Small intestine (tissue), 7 donors: ENCODE results near the gene CEP20. TPM values are rescaled to one million over a fixed set of nuclear protein-coding genes. Genes with fewer than 3 reads are reported as not detected.
A peak's percentile ranks its signal among the peaks of the same experiment; 100 is the strongest.

Experiments used
- DNase-seq, 2 donors: peaks; one replicate each; pipeline versions ENCODE4 v3.0.0 to v3.0.0-alpha.2; 2013
- FAIRE-seq: peaks from 2 replicates; lab custom pipeline; 2012; peaks lifted over from hg19 to GRCh38; lab: Jason Lieb, UNC
- H3K27ac ChIP-seq, 3 donors: one replicate each; pipeline ENCODE4 v1.5.1; 2013; ENCODE audit warnings: low read length in 2 of 3, mild to moderate bottlenecking in 2 of 3, control low read depth in 1 of 3, inconsistent platforms in 1 of 3, low read depth in 1 of 3, moderate library complexity in 1 of 3
- H3K27me3 ChIP-seq, 3 donors: one replicate each; pipeline ENCODE4 v1.6.1; 2013; ENCODE audit warnings: low read length in 3 of 3, inconsistent platforms in 1 of 3; ENCODE audit not compliant: control insufficient read depth in 3 of 3, insufficient read depth in 3 of 3
- H3K36me3 ChIP-seq, 3 donors: one replicate each; pipeline ENCODE4 v1.6.1; 2013; ENCODE audit warnings: low read length in 3 of 3, inconsistent platforms in 1 of 3, low read depth in 1 of 3, mild to moderate bottlenecking in 1 of 3, moderate library complexity in 1 of 3; ENCODE audit not compliant: control insufficient read depth in 3 of 3, insufficient read depth in 2 of 3
- H3K4me1 ChIP-seq, 3 donors: one replicate each; pipeline ENCODE4 v1.6.1; 2013; ENCODE audit warnings: low read length in 2 of 3, inconsistent platforms in 1 of 3, low read depth in 1 of 3, mild to moderate bottlenecking in 1 of 3, moderate library complexity in 1 of 3; ENCODE audit not compliant: control insufficient read depth in 3 of 3, insufficient read depth in 2 of 3
- H3K4me3 ChIP-seq, 3 donors: one replicate each; pipeline ENCODE4 v1.5.1; 2013; ENCODE audit warnings: low read length in 3 of 3, control low read depth in 1 of 3, inconsistent platforms in 1 of 3, low read depth in 1 of 3, mild to moderate bottlenecking in 1 of 3, moderate library complexity in 1 of 3
- H3K9me3 ChIP-seq, 2 donors: one replicate each; pipeline ENCODE4 v1.6.1; 2013; ENCODE audit warnings: low read depth in 1 of 2, low read length in 1 of 2; ENCODE audit not compliant: control insufficient read depth in 2 of 2, insufficient read depth in 1 of 2
- WGBS, 3 donors: extraction: QIAGEN DNeasy Blood & Tissue Kit; methylation state at CpG; one replicate each; pipeline ENCODE4 v1.1.7; 2013; 5-methylcytosine and 5-hydroxymethylcytosine counted together
- polyA plus RNA-seq, 4 donors: library from polyadenylated mRNA; stranded (reverse) in 3 of 4; unstranded in 1 of 4; fragments of 200-250 nt in 3 of 4; fragments of 120-200 nt in 1 of 4; gene quantifications; one replicate each; pipeline versions ENCODE4 v1.2.1 to v1.2.3, GENCODE V29; 2013
- donor health status: healthy with polysubstance abuse.
- donor health status: control.
- donor health status: control.
- donor health status: Bipolar disorder and iron deficiency.
- donor health status: healthy.

CEP20 gene
- polyA plus RNA-seq, 4 donors, result 10.7 to 28.5 (median 21.3) TPM

DNA sequence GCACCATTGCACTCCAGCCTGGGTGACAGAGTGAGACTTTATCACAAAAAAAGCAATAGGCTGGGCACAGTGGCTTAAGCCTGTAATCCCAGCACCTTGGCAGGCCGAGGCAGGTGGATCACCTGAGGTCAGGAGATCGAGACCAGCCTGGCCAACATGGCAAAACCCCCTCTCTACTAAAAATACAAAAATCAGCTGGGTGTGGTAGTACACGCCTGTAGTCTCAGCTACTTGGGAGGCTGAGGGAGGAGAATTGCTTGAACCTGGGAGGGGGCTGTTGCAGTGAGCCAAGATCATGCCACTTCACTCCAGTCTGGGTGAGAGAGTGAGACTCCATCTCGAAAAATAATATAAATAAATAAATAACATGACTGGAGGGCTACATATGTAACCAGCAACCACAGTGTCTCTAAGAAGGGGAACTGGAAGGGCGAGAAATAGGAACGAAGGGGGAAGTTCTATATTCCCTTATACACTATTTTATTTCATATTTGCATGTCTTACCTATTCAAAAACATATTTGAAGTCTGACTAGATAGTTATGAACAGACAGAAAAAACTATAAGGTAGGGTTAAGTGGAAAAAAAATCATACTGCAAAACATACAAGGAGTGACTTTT, 57.5 kb downstream of the CEP20 start:
- FAIRE-seq, result no peak
- Histone ChIP-seq H3K9me3 (no peaks in the 10 kb centered on the region), H3K4me3 (no peak overlapping the region), H3K27me3 (no peaks in the 10 kb centered on the region), H3K27ac (no peak overlapping the region), H3K4me1 (no peaks in the 10 kb centered on the region), H3K36me3 (no peaks in the 10 kb centered on the region)
- WGBS, 3 donors, result 65 to 73% (median 67%) methylated on average over 6 of the region's 6 CpGs
- DNase-seq, result no peak

DNA sequence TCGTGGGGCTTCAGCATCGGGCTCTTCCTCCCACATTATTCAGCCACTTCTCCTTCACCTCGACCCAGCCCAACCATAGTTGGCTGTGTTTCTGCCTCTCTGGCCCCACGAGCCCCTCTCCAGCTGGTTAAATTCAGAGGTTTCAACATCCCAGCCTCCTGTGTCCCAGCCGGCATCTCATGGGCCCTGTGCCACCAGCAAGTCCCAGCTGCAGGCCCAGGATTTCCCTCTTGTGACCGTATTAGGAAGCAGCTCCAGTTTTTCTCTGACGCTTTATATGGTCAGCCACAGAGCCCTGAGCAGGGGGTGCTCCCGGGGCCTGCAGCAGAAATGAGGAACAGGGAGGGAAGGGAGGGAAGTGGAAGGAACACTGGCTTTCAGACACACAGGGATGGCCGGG, 58.9 kb downstream of the CEP20 start:
- DNase-seq, result peak; percentile 9 to 26
- Histone ChIP-seq H3K27me3 (no peaks in the 10 kb centered on the region), H3K27ac (peak overlapping the region in 1 of 3 donors; percentile 19), H3K4me1 (no peaks in the 10 kb centered on the region), H3K36me3 (no peaks in the 10 kb centered on the region), H3K4me3 (no peak overlapping the region), H3K9me3 (no peaks in the 10 kb centered on the region)
- WGBS, 3 donors, result 39 to 54% (median 54%) methylated on average over 9 of the region's 9 CpGs
- FAIRE-seq, result no peak

DNA sequence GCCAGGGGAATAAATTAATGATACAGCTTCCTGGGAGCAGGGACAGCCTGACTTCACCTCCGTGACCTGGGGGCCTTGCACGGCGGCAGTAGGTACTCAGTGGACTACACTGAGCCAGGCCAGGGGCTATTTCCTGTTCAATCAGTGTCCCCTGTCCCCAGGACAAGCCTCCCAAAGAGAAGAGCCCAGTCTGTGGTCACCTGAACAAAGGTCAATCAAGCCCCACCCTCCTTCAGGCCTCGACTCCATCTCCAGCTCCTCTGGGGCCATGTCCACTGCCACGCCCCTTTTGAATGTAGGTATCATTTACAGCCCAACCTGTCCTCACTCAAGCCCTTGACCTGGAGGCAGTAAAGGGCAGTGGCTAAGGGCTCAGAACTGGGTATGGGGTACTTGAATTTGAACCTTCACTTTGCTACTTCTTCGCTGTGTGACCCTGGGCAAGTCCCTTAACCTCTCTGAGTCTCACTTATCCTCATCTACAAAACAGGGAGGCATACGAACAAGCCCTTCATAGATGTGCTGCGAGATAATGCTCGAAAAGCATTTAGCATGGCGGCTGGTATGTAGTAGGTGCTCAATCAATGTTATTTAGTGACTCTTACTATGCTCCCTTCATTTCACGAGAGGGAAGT, 60.6 kb downstream of the CEP20 start:
- peaks cover 0 to 2% (median 0%) of the 10 kb centered on the region in 3 donors for H3K36me3 ChIP-seq
- no peaks in the 10 kb centered on the region for H3K9me3 ChIP-seq
- FAIRE-seq (no peak), DNase-seq (no peak)
- H3K4me3 ChIP-seq, result no peak overlapping the region
- H3K27me3 ChIP-seq, result no peaks in the 10 kb centered on the region
- WGBS, 3 donors, result 85 to 88% (median 86%) methylated on average over 11 of the region's 11 CpGs
- H3K4me1 ChIP-seq, result no peaks in the 10 kb centered on the region
- H3K27ac ChIP-seq, result peak overlapping the region in 1 of 3 donors; percentile 58

DNA sequence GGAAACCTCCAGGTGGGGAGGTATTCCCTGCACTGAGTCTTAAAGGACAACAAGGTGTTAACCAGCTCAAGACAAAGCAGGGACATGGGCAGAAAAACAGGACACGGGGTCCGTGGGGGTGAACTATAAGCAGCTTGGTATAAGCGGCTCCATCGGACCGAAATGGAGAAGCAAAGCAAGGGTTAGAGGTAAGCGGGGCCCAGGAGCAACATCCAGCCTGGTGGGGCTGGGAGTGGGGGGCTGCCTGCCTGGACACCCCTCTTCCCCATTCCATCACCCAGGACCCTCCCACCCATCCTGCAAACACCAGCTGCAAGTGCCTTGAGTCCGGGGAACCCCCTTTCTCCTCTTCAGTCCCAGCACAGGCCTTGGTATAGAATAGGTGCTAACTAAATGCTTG, 61.1 kb downstream of the CEP20 start:
- H3K27ac ChIP-seq, result no peak overlapping the region
- no peaks in the 10 kb centered on the region for H3K9me3 ChIP-seq
- no peaks in the 10 kb centered on the region for H3K4me1 ChIP-seq
- no peak for DNase-seq
- H3K4me3 ChIP-seq, result no peak overlapping the region
- H3K27me3 ChIP-seq, result no peaks in the 10 kb centered on the region
- peaks cover 0 to 3% (median 0%) of the 10 kb centered on the region in 3 donors for H3K36me3 ChIP-seq
- FAIRE-seq, result no peak
- WGBS, 3 donors, result 88 to 99% (median 96%) methylated on average over 7 of the region's 7 CpGs

DNA sequence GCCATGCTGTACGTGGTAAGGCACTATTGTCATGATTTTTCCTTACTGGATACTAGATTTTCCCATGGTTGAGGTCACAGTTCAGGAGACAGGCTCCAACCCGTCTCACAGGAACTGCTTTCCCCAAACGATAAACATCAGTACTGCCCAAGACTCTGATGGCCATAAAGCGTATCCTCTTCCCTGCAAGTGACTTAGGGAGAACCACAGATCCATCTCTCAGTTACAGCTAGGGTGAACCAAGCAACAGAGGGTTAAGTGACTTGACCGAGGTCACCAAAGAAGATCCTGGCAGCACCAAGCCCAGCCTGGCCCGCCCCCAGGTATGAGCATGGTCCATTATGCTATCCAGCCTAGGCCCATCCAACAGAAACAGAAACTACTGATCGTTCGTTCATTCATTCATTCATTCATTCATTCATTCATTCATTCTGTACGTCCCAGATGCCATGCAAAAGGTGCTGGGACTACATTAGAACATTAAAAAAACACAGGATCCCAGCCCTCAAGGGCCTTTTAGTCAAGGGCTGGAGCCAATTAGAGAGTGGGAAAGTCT, 62.6 kb downstream of the CEP20 start:
- Histone ChIP-seq H3K27ac (no peak overlapping the region), H3K9me3 (no peaks in the 10 kb centered on the region), H3K4me1 (no peaks in the 10 kb centered on the region), H3K36me3 (peaks cover 0 to 3% (median 0%) of the 10 kb centered on the region in 3 donors), H3K27me3 (no peaks in the 10 kb centered on the region), H3K4me3 (no peak overlapping the region)
- WGBS, 3 donors, result 65 to 67% (median 66%) methylated on average over 9 of the region's 9 CpGs
- no peak for DNase-seq
- no peak for FAIRE-seq

DNA sequence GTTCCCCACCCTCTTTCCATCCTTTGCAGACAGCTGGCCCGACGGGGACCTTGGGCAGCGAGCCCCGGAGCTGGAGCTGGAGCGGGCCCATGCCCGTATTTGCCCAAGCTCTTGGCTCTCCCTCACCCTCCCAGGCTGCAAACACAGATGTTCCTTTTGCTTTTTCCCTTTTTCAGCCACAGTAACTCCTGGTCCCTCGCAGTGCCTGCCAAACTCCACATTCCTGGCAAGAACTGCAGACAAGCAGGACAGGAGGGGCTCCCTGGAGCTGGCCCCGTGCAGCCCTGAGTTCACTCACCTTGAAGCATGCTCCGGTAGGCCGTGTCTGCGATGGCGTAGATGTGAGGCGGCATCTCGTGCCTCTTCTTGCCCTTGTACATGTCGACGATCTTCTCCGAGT, 65.4 kb downstream of the CEP20 start:
- no peaks in the 10 kb centered on the region for H3K4me1 ChIP-seq
- FAIRE-seq (no peak), DNase-seq (no peak)
- H3K4me3 ChIP-seq, result no peak overlapping the region
- no peak overlapping the region for H3K27ac ChIP-seq
- WGBS, 3 donors, result 76 to 80% (median 79%) methylated on average over 16 to 17 of the region's 17 CpGs
- H3K27me3 ChIP-seq, result no peaks in the 10 kb centered on the region
- no peaks in the 10 kb centered on the region for H3K9me3 ChIP-seq
- H3K36me3 ChIP-seq, result peaks cover 0 to 3% (median 0%) of the 10 kb centered on the region in 3 donors

DNA sequence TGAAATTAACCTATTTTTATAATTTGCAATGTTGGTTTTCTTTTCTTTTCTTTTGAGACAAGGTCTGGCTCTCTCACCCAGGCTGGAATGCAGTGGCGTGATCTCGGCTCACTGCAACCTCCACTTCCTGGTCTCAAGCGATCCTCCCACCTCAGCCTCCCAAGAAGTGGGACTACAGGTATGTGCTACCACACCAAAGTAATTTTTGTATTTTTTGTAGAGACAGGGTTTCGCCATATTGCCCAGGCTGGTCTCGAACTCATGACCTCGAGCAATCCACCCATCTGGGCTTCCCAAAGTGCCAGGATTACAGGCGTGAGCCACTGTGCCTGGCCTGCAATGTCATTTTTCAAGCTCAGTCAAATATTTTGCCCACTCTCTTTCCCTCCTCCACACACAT, 67.6 kb downstream of the CEP20 start:
- Histone ChIP-seq H3K36me3 (peaks cover 0 to 3% (median 0%) of the 10 kb centered on the region in 3 donors), H3K4me3 (no peak overlapping the region), H3K9me3 (no peaks in the 10 kb centered on the region), H3K27ac (no peak overlapping the region), H3K27me3 (no peaks in the 10 kb centered on the region), H3K4me1 (no peaks in the 10 kb centered on the region)
- no peak for DNase-seq
- FAIRE-seq, result no peak
- WGBS, 3 donors, result 90 to 94% (median 91%) methylated on average over 7 of the region's 7 CpGs

DNA sequence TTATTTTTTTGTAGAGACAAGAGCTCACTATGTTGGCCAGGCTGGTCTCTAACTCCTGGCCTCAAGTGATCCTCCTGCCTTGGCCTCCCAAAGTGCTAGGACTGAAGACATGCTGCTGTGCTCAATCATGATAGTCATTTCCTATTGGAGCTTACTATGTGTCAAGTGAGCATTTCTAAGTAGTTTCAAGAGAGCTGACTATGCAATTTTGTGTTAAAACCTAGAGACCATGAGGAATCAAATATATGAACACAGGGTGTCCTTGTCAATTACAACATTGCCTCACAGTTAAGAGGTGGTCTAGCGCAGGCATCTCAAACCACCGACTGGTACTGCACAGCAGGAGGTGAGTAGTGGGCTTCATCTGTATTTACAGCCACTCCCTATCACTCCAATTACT, 69.4 kb downstream of the CEP20 start:
- no peaks in the 10 kb centered on the region for H3K9me3 ChIP-seq
- H3K27ac ChIP-seq, result no peak overlapping the region
- no peaks in the 10 kb centered on the region for H3K4me1 ChIP-seq
- H3K4me3 ChIP-seq, result no peak overlapping the region
- no peak for FAIRE-seq
- WGBS, 3 donors, result 90 to 100% (median 92%) methylated on average over 2 of the region's 2 CpGs
- H3K36me3 ChIP-seq, result peaks cover 0 to 3% (median 0%) of the 10 kb centered on the region in 3 donors
- no peaks in the 10 kb centered on the region for H3K27me3 ChIP-seq
- no peak for DNase-seq
